Naive thymus-derived CD8-positive, alpha-beta T cell (primary cell): ENCODE data around the gene C19orf53. TPM values are rescaled to one million over a fixed set of nuclear protein-coding genes. Genes with fewer than 3 reads are reported as not detected.
"Not testable (repeated sequence)": the region's sequence is repeated elsewhere in the genome, so short reads cannot be mapped to it uniquely, and the experiment has no call there.

Experiments used
- ATAC-seq, 2 donors: fragments of 150-1000 bp; cut with Tn5 transposase in 1 of 2; sonication (Bioruptor Pico), chemical (Tn5 transposase) in 1 of 2; 1 replicate in 1 of 2; 2 replicates in 1 of 2; pipeline ENCODE4 v1.10.0; 2021; ENCODE audit warnings: mild to moderate bottlenecking in 2 of 2, moderate library complexity in 2 of 2
- POLR2A ChIA-PET: fragments of 350-600 bp; sonication (Branson Sonifier 250); formaldehyde crosslinking; loops from one replicate; lab custom pipeline; 2021; ENCODE audit warnings: antibody characterized with exemption; lab: Charles Lee
- DNase-seq, 10 donors: peaks; one replicate each; pipeline versions ENCODE4 v3.0.0 to v3.0.0-alpha.2; 2020 to 2022
- H3K27ac Mint-ChIP-seq, 10 donors: one replicate each; pipeline ENCODE4 v1.8.0; 2020 to 2022; ENCODE audit warnings: mild to moderate bottlenecking in 10 of 10, mixed read lengths in 10 of 10, moderate library complexity in 4 of 10, inconsistent platforms in 1 of 10
- H3K27me3 Mint-ChIP-seq, 5 donors: one replicate each; pipeline ENCODE4 v1.8.0; 2021 to 2022; ENCODE audit warnings: mixed read lengths in 5 of 5
- H3K36me3 Mint-ChIP-seq, 3 donors: one replicate each; pipeline ENCODE4 v1.8.0; 2020 to 2022; ENCODE audit warnings: mixed read lengths in 3 of 3, mild to moderate bottlenecking in 2 of 3, inconsistent platforms in 1 of 3
- H3K4me1 Mint-ChIP-seq, 4 donors: one replicate each; pipeline ENCODE4 v1.8.0; 2021 to 2022; ENCODE audit warnings: mixed read lengths in 4 of 4
- H3K4me3 Mint-ChIP-seq, 10 donors: one replicate each; pipeline ENCODE4 v1.8.0; 2020 to 2022; ENCODE audit warnings: mild to moderate bottlenecking in 10 of 10, mixed read lengths in 10 of 10, moderate library complexity in 6 of 10, inconsistent platforms in 1 of 10
- H3K9me3 Mint-ChIP-seq, 9 donors: one replicate each; pipeline ENCODE4 v1.8.0; 2020 to 2022; ENCODE audit warnings: mixed read lengths in 9 of 9, mild to moderate bottlenecking in 3 of 9, inconsistent platforms in 1 of 9, moderate library complexity in 1 of 9
- polyA plus RNA-seq, 3 donors: library from polyadenylated mRNA; unstranded; fragments of 300-500 nt; fragmentation: Illumina TruSeq; gene quantifications; one replicate each; pipeline ENCODE4 v1.2.3, GENCODE V29; 2021
- total RNA-seq, 8 experiments: library from RNA in 2 of 8; stranded (reverse) in 2 of 8; gene quantifications; one replicate each; pipeline ENCODE4 v1.2.3 and lab custom pipeline; 2021 to 2026

Gene C19orf53
- total and polyA plus RNA-seq, 5 experiments from 2014 or later, result 74.1 to 324 (median 248) TPM

GRCh38 chr19:13747098-13747453 is 27.2 kb upstream of the C19orf53 start:
- no peak for ATAC-seq
- peaks cover 13 to 42% (median 30%) of the 10 kb centered on the region in 4 donors for H3K4me1 Mint-ChIP-seq
- peaks cover 0 to 10% (median 0%) of the 10 kb centered on the region in 3 donors for H3K36me3 Mint-ChIP-seq
- DNase-seq, result no peak
- no peaks in the 10 kb centered on the region for H3K27me3 Mint-ChIP-seq
- no peaks in the 10 kb centered on the region for H3K9me3 Mint-ChIP-seq
- POLR2A ChIA-PET, result interaction anchor here (0.6 to 2.2 kb wide), 12 partner anchors 8 to 1780 kb away, joined by 3 to 29 read pairs (median 6); partner anchors contain the start of genes C19orf53, MRI1 and RFX1
- H3K27ac Mint-ChIP-seq, result peak overlapping the region; percentile 39 to 98 (median 94)
- H3K4me3 Mint-ChIP-seq, result peak overlapping the region; percentile 86 to 92 (median 90)

- peak overlapping the region; percentile 84 to 98 (median 94) for H3K27ac Mint-ChIP-seq
- peak overlapping the region; percentile 86 to 92 (median 90) for H3K4me3 Mint-ChIP-seq
- peaks cover 10 to 44% (median 30%) of the 10 kb centered on the region in 4 donors for H3K4me1 Mint-ChIP-seq
- H3K9me3 Mint-ChIP-seq, result no peaks in the 10 kb centered on the region
- no peaks in the 10 kb centered on the region for H3K27me3 Mint-ChIP-seq
- peak in 1 of 10 donors; percentile 28 for DNase-seq
- ATAC-seq, result peak; percentile 13 to 28
- peaks cover 0 to 20% (median 0%) of the 10 kb centered on the region in 3 donors for H3K36me3 Mint-ChIP-seq
- POLR2A ChIA-PET, result interaction anchor here (0.5 to 2.3 kb wide), 19 partner anchors 9 to 744 kb away, joined by 3 to 29 read pairs (median 4); partner anchors contain the start of genes ASF1B, C19orf53, IL27RA and MRI1
These were observed 26.0 kb upstream of the C19orf53 start for GRCh38 chr19:13748169-13748828.

GRCh38 chr19:13751436-13751835 is 22.8 kb upstream of the C19orf53 start:
- peak overlapping the region in 3 of 10 donors; percentile 44 to 66 (median 57) for H3K27ac Mint-ChIP-seq
- no peak overlapping the region for H3K4me3 Mint-ChIP-seq
- ATAC-seq (no peak), DNase-seq (no peak)
- H3K36me3 Mint-ChIP-seq, result peaks cover 0 to 48% (median 3%) of the 10 kb centered on the region in 3 donors
- H3K9me3 Mint-ChIP-seq, result no peaks in the 10 kb centered on the region
- no peaks in the 10 kb centered on the region for H3K27me3 Mint-ChIP-seq
- peaks cover 12 to 44% (median 31%) of the 10 kb centered on the region in 4 donors for H3K4me1 Mint-ChIP-seq
- POLR2A ChIA-PET, result interaction anchor here (1.1 to 1.2 kb wide), 2 partner anchors 9 to 23 kb away, joined by 3 to 4 read pairs; partner anchors contain the start of gene C19orf53

DNA sequence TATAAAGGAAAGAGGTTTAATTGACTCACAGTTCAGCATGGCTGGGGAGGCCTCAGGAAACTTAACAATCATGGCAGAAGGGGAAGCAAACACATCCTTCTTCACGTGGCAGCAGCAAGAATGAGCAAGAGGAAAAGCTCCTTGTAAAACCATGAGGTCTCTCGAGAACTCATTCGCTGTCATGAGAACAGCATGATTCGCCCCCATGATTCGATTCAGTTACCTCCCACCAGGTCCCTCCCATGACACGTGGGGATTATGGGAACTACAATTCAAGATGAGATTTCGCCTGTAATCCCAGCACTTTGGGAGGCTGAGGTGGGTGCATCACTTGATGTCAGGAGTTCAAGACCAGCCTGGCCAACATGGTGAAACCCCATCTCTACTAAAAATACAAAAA is 20.6 kb upstream of the C19orf53 start:
- H3K9me3 Mint-ChIP-seq, H3K27me3 Mint-ChIP-seq, ATAC-seq, DNase-seq, H3K4me3 Mint-ChIP-seq, H3K27ac Mint-ChIP-seq, POLR2A ChIA-PET: not testable (repeated sequence)
- H3K4me1 Mint-ChIP-seq, result peaks cover 13 to 30% (median 23%) of the 10 kb centered on the region in 4 donors
- H3K36me3 Mint-ChIP-seq, result peaks cover 0 to 67% (median 12%) of the 10 kb centered on the region in 3 donors

DNA sequence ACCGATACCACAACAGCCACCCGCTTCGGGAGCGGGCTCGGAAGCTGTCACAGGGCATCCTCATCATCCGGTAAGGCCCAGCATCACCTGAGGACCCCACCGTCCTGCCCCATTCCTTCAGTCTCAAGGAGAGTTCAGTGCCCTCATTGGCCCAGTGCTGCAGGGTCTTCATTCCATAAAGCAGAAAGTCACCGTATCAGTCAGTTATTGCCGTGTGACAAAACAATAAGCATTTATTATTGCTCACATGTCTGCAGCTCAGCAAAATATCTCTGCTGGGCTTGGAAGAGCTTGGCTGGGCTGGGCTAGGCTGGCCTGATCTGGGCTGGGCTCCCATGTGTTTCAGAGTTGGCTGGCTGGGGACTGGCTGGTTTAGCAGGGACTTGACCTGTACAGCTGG is 18.0 kb upstream of the C19orf53 start:
- Mint-ChIP-seq H3K4me3 (no peak overlapping the region), H3K36me3 (peaks cover 0 to 85% (median 12%) of the 10 kb centered on the region in 3 donors), H3K27me3 (no peaks in the 10 kb centered on the region), H3K27ac (peak overlapping the region in 1 of 10 donors; percentile 14), H3K4me1 (peaks cover 1 to 8% (median 5%) of the 10 kb centered on the region in 4 donors), H3K9me3 (no peaks in the 10 kb centered on the region)
- no peak for ATAC-seq
- DNase-seq, result no peak
- POLR2A ChIA-PET, result no interaction called here

- POLR2A ChIA-PET, result no interaction called here
- H3K27ac Mint-ChIP-seq, result no peak overlapping the region
- H3K4me3 Mint-ChIP-seq, result no peak overlapping the region
These were observed 16.2 kb upstream of the C19orf53 start for GRCh38 chr19:13757805-13758772.

GRCh38 chr19:13758795-13759194 is 15.5 kb upstream of the C19orf53 start:
- POLR2A ChIA-PET, result no interaction called here
- Mint-ChIP-seq H3K4me1 (peaks cover 0 to 6% (median 5%) of the 10 kb centered on the region in 4 donors), H3K9me3 (no peaks in the 10 kb centered on the region), H3K27me3 (no peaks in the 10 kb centered on the region), H3K36me3 (peaks cover 0 to 69% (median 15%) of the 10 kb centered on the region in 3 donors), H3K4me3 (no peak overlapping the region), H3K27ac (no peak overlapping the region)
- no peak for ATAC-seq
- DNase-seq, result no peak

More at GRCh38 chr19:13757805-13758772, 16.2 kb upstream of the C19orf53 start:
- Mint-ChIP-seq H3K36me3 (peaks cover 0 to 76% (median 15%) of the 10 kb centered on the region in 3 donors), H3K27me3 (no peaks in the 10 kb centered on the region), H3K9me3 (no peaks in the 10 kb centered on the region), H3K4me1 (peaks cover 0 to 5% (median 3%) of the 10 kb centered on the region in 4 donors)
- DNase-seq (no peak), ATAC-seq (no peak)

DNA sequence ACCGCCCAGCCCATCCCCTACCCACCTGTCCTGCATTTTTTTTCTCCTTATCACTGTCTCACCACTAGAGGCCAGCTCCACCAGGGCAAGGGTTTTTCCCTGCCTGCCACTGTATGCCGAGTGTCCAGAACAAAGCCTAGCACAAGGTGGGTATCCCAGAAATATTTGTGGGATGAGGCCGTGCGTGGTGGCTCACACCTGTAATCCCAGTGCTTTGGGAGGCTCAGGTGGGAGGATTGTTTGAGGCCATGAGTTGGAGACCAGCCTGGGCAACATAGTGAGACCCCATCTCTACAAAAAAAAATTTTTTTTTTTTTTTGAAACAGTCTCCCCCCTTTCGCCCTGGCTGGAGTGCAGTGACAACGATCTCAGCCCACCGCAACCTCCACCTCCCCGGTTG is 12.8 kb upstream of the C19orf53 start:
- H3K36me3 Mint-ChIP-seq, result peaks cover 0 to 46% (median 12%) of the 10 kb centered on the region in 3 donors
- peaks cover 15 to 18% (median 16%) of the 10 kb centered on the region in 4 donors for H3K4me1 Mint-ChIP-seq
- POLR2A ChIA-PET, result interaction anchor here (1.2 kb wide), 1 partner anchor 34 kb away, joined by 3 read pairs; the partner anchor contains the start of gene ZSWIM4
- no peak overlapping the region for H3K27ac Mint-ChIP-seq
- DNase-seq (no peak), ATAC-seq (no peak)
- H3K4me3 Mint-ChIP-seq, result no peak overlapping the region
- H3K9me3 Mint-ChIP-seq, result no peaks in the 10 kb centered on the region
- no peaks in the 10 kb centered on the region for H3K27me3 Mint-ChIP-seq

DNA sequence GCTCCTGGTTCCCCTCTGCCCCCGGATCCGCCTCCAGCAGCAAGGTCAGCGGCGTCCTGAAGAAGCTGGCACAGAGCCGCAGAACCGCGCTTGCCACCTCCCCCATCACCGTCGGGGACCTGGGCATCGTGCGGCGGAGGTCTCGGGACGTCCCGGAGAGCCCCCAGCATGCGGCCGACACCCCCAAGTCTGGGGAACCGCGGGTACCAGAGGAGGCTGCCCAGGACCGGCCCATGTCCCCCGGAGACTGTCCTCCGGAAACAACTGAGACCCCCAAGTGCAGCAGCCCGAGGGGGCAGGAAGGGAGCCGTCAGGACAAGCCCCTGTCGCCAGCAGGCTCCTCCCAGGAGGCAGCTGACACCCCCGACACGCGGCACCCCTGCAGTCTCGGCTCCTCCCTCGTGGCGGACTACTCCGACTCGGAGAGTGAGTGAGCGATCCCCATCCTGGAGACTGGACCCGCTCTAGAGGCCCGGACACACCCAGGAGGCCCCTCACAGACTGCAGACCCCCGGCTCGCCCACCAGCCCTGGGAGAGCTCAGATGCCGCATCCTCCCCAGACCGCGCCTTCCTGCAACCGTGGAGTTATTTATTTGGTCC is 11.5 kb upstream of the C19orf53 start:
- peak overlapping the region in 5 of 10 donors; percentile 6 to 86 (median 76) for H3K4me3 Mint-ChIP-seq
- POLR2A ChIA-PET, result interaction anchor here (1.1 to 2.3 kb wide), 2 partner anchors 31 to 269 kb away, joined by 3 to 11 read pairs; no protein-coding TSS in a partner anchor

DNA sequence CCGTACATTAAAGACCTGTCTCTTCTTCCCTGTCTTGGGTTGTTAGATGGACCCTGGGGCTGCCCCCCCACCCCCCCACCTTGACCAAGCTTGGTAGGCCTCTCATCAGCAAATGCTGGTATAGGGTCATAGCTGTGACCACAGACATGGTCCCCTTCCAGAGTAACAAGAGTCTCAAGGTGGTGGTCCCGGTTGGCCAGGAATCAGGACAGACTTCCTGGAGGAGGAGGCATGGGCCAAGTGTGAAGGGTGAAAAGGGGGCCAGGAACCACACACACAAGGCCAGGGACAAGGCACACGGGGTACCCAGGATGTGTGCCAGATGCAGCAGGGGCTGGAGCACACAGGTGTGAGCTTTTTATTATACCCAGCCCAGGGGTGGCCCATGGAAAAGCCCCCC is 11.0 kb upstream of the C19orf53 start:
- no peaks in the 10 kb centered on the region for H3K27me3 Mint-ChIP-seq
- peaks cover 0 to 36% (median 6%) of the 10 kb centered on the region in 3 donors for H3K36me3 Mint-ChIP-seq
- H3K27ac Mint-ChIP-seq, result peak overlapping the region in 4 of 10 donors; percentile 61 to 81 (median 71)
- H3K4me3 Mint-ChIP-seq, result peak overlapping the region in 9 of 10 donors; percentile 40 to 88 (median 83)
- ATAC-seq, result no peak
- no peaks in the 10 kb centered on the region for H3K9me3 Mint-ChIP-seq
- H3K4me1 Mint-ChIP-seq, result peaks cover 14 to 22% (median 18%) of the 10 kb centered on the region in 4 donors
- POLR2A ChIA-PET, result interaction anchor here (1.1 to 2.4 kb wide), 3 partner anchors 16 to 269 kb away, joined by 3 to 14 read pairs (median 11); a partner anchor contains a TSS
- DNase-seq, result no peak

More for the DNA sequence above, 11.5 kb upstream of the C19orf53 start:
- no peak for DNase-seq
- Mint-ChIP-seq H3K9me3 (no peaks in the 10 kb centered on the region), H3K27me3 (no peaks in the 10 kb centered on the region), H3K27ac (no peak overlapping the region), H3K36me3 (peaks cover 0 to 38% (median 7%) of the 10 kb centered on the region in 3 donors), H3K4me1 (peaks cover 16 to 22% (median 18%) of the 10 kb centered on the region in 4 donors)
- no peak for ATAC-seq

- H3K27me3 Mint-ChIP-seq, result no peaks in the 10 kb centered on the region
These were observed 10.0 kb upstream of the C19orf53 start, which contains the start of gene MRI1 for GRCh38 chr19:13764101-13764807. Gene MRI1, plus strand, starts transcription at chr19:13764522. Its CDS starts 67 bp downstream, at chr19:13764589.

More at GRCh38 chr19:13764101-13764807, 10.0 kb upstream of the C19orf53 start, which contains the start of gene MRI1:
- peak; percentile 36 to 78 (median 60) for DNase-seq
- peak within 1 kb of the TSS; percentile 49 to 96 (median 90) for H3K27ac Mint-ChIP-seq
- POLR2A ChIA-PET, result interaction anchor here (1.0 to 2.4 kb wide), 7 partner anchors 10 to 373 kb away, joined by 3 to 18 read pairs (median 4); partner anchors contain the start of genes ASF1B, C19orf53 and IL27RA
- peak within 1 kb of the TSS; percentile 84 to 95 (median 90) for H3K4me3 Mint-ChIP-seq
- peaks cover 12 to 22% (median 18%) of the 10 kb centered on the region in 4 donors for H3K4me1 Mint-ChIP-seq
- H3K9me3 Mint-ChIP-seq, result no peaks in the 10 kb centered on the region
- ATAC-seq, result peak; percentile 84 to 88
- peaks cover 0 to 30% (median 3%) of the 10 kb centered on the region in 3 donors for H3K36me3 Mint-ChIP-seq
